Fibroblast of the aortic adventitia (primary cell): ENCODE results near the gene CD180. TPM values are rescaled to one million over a fixed set of nuclear protein-coding genes. Genes with fewer than 3 reads are reported as not detected.
"Not testable (repeated sequence)": the region's sequence is repeated elsewhere in the genome, so short reads cannot be mapped to it uniquely, and the experiment has no call there.

Source experiments
- DNase-seq: peaks from one replicate; pipeline ENCODE4 v3.0.0-alpha.2; 2010; ENCODE audit warnings: low read depth
- H3K4me3 ChIP-seq: 2 replicates; pipeline ENCODE4 v1.5.1; 2011; ENCODE audit warnings: low read depth, mild to moderate bottlenecking, control low read depth, low read length, moderate library complexity
- CTCF ChIP-seq: IDR thresholded peaks from 2 replicates; pipeline ENCODE4 v1.5.1; 2011; ENCODE audit warnings: mild to moderate bottlenecking, low read length, control low read depth, inconsistent platforms; ENCODE audit not compliant: insufficient read depth
- total RNA-seq: library from RNA; depleted of rRNA; stranded (reverse); fragments of >200 nt; gene quantifications from 2 replicates; pipeline ENCODE4 v1.2.3, GENCODE V29; 2012; ENCODE audit warnings: low replicate concordance

CD180 gene
- total RNA-seq, 1 donor = 0.09 TPM

- DNase-seq = no peak
- TF ChIP-seq CTCF = no peak
- H3K4me3 ChIP-seq = no peak overlapping the region
Measured at GRCh38 chr5:67173959-67174358, 22.6 kb downstream of the CD180 start.

- DNase-seq = not testable (repeated sequence)
Measured at GRCh38 chr5:67173351-67173750, 23.2 kb downstream of the CD180 start.

GRCh38 chr5:67170767-67171166, 25.8 kb downstream of the CD180 start:
- no peak for TF ChIP-seq CTCF
- DNase-seq = no peak
- H3K4me3 ChIP-seq = no peak overlapping the region

More at GRCh38 chr5:67173351-67173750, 23.2 kb downstream of the CD180 start:
- H3K4me3 ChIP-seq = not testable (repeated sequence)

- no peak for TF ChIP-seq CTCF
- DNase-seq = no peak
Measured at GRCh38 chr5:67168069-67168468, 28.5 kb downstream of the CD180 start.

GRCh38 chr5:67166460-67167285, 29.9 kb downstream of the CD180 start:
- no peak for TF ChIP-seq CTCF
- no peak overlapping the region for H3K4me3 ChIP-seq
- no peak for DNase-seq

More at GRCh38 chr5:67168069-67168468, 28.5 kb downstream of the CD180 start:
- H3K4me3 ChIP-seq = no peak overlapping the region

- peak; percentile 91 for TF ChIP-seq CTCF
- DNase-seq = peak; percentile 86
- no peak overlapping the region for H3K4me3 ChIP-seq
Measured at GRCh38 chr5:67165526-67166459, 30.8 kb downstream of the CD180 start.
